HG02623 (cell line): Measurements from ENCODE around the gene YBEY.

ENCODE experiments used
- ATAC-seq: cut with Tn5 transposase; IDR thresholded peaks from one replicate; pipeline ENCODE4 v1.9.1; 2021; ENCODE audit warnings: moderate library complexity; ENCODE audit not compliant: unreplicated experiment

Gene YBEY

GRCh38 chr21:46325073-46325912 is 39.2 kb downstream of the YBEY start:
- no peak for ATAC-seq

- ATAC-seq = no peak
These were observed 40.1 kb downstream of the YBEY start for GRCh38 chr21:46326110-46326703.

- no peak for ATAC-seq
These were observed 41.6 kb downstream of the YBEY start for GRCh38 chr21:46327711-46328110.

GRCh38 chr21:46328151-46328550 is 42.0 kb downstream of the YBEY start:
- ATAC-seq = no peak

GRCh38 chr21:46329796-46330195 is 43.7 kb downstream of the YBEY start:
- ATAC-seq = no peak

GRCh38 chr21:46334351-46335140 is 48.4 kb downstream of the YBEY start:
- ATAC-seq = no peak

GRCh38 chr21:46336603-46337002 is 50.5 kb downstream of the YBEY start:
- no peak for ATAC-seq

GRCh38 chr21:46340998-46341397 is 54.9 kb downstream of the YBEY start:
- ATAC-seq = no peak

GRCh38 chr21:46344219-46344915 is 58.2 kb downstream of the YBEY start:
- ATAC-seq = no peak

GRCh38 chr21:46345861-46346260 is 59.7 kb downstream of the YBEY start:
- ATAC-seq = no peak

- ATAC-seq = no peak
These were observed 60.4 kb downstream of the YBEY start for GRCh38 chr21:46346296-46347202.

- no peak for ATAC-seq
These were observed 61.0 kb downstream of the YBEY start for GRCh38 chr21:46347203-46347550.
